Measurements from ENCODE around the gene GMPPA.

Gene GMPPA

GRCh38 chr2:219498280-219499057 is at the start of gene GMPPA:
GMPPA (plus strand) TSS chr2:219498891; CDS start chr2:219499976, 1,085 bp downstream.
- DNase-seq (ENCODE audit: low spot score): peak; percentile 98

GRCh38 chr2:219449609-219450008 is 49.1 kb upstream of the GMPPA start:
- DNase-seq (ENCODE audit: low spot score): no peak

- no peak for DNase-seq (ENCODE audit: low spot score)
These were observed 46.9 kb upstream of the GMPPA start for GRCh38 chr2:219451661-219452360.

GRCh38 chr2:219452361-219453317 is 46.1 kb upstream of the GMPPA start:
- no peak for DNase-seq (ENCODE audit: low spot score)

GRCh38 chr2:219453671-219454590 is 44.8 kb upstream of the GMPPA start:
- no peak for DNase-seq (ENCODE audit: low spot score)

GRCh38 chr2:219455581-219455980 is 43.1 kb upstream of the GMPPA start:
- no peak for DNase-seq (ENCODE audit: low spot score)

GRCh38 chr2:219457784-219458369 is 40.8 kb upstream of the GMPPA start:
- DNase-seq (ENCODE audit: low spot score): no peak

GRCh38 chr2:219458996-219459395 is 39.7 kb upstream of the GMPPA start:
- no peak for DNase-seq (ENCODE audit: low spot score)

- DNase-seq (ENCODE audit: low spot score): peak; percentile 62
These were observed 39.0 kb upstream of the GMPPA start for GRCh38 chr2:219459460-219460311.

GRCh38 chr2:219460424-219460926 is 38.2 kb upstream of the GMPPA start:
- DNase-seq (ENCODE audit: low spot score): peak; percentile 31

GRCh38 chr2:219461047-219461514 is 37.6 kb upstream of the GMPPA start:
- no peak for DNase-seq (ENCODE audit: low spot score)

- DNase-seq (ENCODE audit: low spot score): no peak
These were observed 37.0 kb upstream of the GMPPA start for GRCh38 chr2:219461669-219462068.

- no peak for DNase-seq (ENCODE audit: low spot score)
These were observed 36.3 kb upstream of the GMPPA start for GRCh38 chr2:219462349-219462748.

- DNase-seq (ENCODE audit: low spot score): no peak
These were observed 34.2 kb upstream of the GMPPA start for GRCh38 chr2:219464286-219465032.

GRCh38 chr2:219465659-219466561 is 32.8 kb upstream of the GMPPA start:
- DNase-seq (ENCODE audit: low spot score): no peak

- no peak for DNase-seq (ENCODE audit: low spot score)
These were observed 31.6 kb upstream of the GMPPA start for GRCh38 chr2:219466816-219467735.

- no peak for DNase-seq (ENCODE audit: low spot score)
These were observed 31.0 kb upstream of the GMPPA start for GRCh38 chr2:219467736-219468075.

Measured in cerebellar cortex (tissue), 1 donor.